Subcutaneous adipose tissue (tissue), 4 donors: ENCODE results near the gene MDFI. TPM values are rescaled to one million over a fixed set of nuclear protein-coding genes. Genes with fewer than 3 reads are reported as not detected.

ENCODE experiments used
- CTCF ChIP-seq: fragments of 450-650 bp; IDR thresholded peaks from one replicate; pipeline ENCODE4 v1.5.1; 2016; ENCODE audit warnings: low read depth, mild to moderate bottlenecking, control low read depth, antibody characterized with exemption, moderate library complexity
- small RNA-seq: library from RNA; depleted of rRNA; stranded (forward); fragments of <200 nt; gene quantifications from one replicate; pipeline ENCODE3, GENCODE V24; 2016
- total RNA-seq, 4 donors: library from RNA; depleted of rRNA; stranded (reverse); fragments of >200 nt; gene quantifications; one replicate each; pipeline ENCODE4 v1.1.0, GENCODE V29; 2016

The MDFI gene
- total RNA-seq, 4 donors from 2014 or later = 1.6 to 77.6 (median 11.7) TPM

GRCh38 chr6:41697861-41698781 lies 59.9 kb downstream of the MDFI start:
- no peak for TF ChIP-seq CTCF

- no peak for TF ChIP-seq CTCF
These were observed 60.8 kb downstream of the MDFI start for GRCh38 chr6:41699063-41699462.

DNA sequence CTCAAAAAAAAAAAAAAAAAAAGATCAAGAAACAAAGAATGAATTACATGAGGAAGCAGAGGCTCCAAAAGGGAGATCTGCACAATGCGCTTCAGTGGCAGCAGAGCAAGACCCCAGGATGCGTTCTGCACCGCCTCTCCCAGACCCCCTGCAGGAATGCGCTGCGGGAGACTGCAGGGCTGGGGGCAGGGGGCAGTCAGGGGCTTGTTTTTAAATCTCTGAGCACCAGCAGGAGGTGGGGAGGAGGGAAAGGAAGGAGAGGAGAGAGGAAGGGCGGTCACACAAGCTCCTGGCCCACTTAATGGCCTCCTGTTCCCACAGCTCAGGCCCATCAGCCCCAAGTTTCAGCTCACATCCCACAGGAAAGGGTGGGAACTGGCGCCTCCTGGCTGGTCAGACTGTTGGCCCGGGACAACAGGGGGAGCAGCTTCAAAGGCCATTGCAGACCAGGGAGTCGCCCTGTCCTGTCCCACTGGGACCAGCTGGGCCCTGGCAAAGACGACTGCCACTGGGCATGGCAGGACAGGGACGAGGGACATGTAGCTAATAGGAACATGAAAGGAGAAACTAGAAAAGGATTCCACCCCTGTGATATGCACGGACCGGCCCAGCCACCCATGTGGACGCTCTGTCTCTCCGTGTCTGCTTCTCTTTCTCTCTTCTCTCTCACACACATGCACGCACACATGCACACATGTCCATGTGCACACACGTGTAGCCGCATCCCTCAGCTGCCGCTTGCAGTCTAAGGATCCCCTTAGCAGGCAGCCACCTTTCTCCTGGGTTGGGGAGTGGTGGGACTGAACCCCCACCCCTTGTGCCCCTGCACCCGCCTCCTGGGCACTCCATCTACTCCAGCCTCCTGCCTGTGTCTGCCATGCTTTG lies 62.4 kb downstream of the MDFI start:
- TF ChIP-seq CTCF = no peak

- TF ChIP-seq CTCF = no peak
These were observed 63.9 kb downstream of the MDFI start for GRCh38 chr6:41702089-41702745.

DNA sequence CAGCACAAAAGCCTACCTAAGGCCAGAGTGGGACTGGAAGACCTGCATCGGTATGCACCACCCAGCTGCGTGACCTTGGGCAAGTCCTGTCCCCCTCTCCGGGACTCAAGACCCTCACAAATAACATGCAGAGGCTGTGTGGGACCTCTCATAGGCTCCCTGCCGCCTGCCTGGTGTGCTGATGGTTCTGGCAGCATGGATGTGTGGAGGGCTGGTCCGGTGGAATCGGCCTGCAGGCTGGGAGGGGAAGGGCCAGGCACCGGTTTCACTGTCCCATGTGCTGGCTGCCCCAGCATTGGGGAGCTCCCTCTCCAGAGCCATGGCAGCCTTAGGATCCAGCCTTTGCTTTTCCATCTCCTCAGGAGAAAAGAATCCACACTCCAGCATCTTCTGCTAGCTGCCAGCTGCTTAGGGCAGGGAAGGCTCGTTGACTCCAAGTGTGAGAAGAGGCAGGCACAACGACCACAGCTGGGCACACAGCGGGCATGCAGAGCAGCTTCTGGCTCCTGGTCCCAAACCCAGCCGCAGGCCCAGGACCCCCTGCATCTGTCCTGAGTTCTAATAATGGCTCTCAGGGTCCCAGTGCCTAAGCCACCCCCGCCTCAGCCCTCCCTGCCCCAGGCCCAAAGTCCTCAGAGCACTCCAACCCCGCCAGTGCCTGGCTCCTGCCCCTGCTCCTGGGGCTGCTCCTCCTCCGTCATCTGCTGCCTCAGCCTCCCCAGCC lies 64.7 kb downstream of the MDFI start:
- TF ChIP-seq CTCF = no peak

Small RNAs within 50 kb of the gene (small RNA-seq; reads per million reads assigned to genes)
- not detected for gene MIR4641

Other genes with a start within 250 kb of the MDFI start
- gene FOXP4, start 92.1 kb upstream of the MDFI start, total RNA-seq = 10 to 100 TPM in 1 of 4 donors, 1 to 10 TPM in 3; 2.4 to 15.1 (median 4.9) TPM
- gene TFEB, start 97.1 kb downstream of the MDFI start, total RNA-seq = 10 to 100 TPM in 3 of 4 donors, 1 to 10 TPM in 1; 6.5 to 11.9 (median 10.9) TPM
- gene PGC, start 108.9 kb downstream of the MDFI start, total RNA-seq = not detected
- 1 to 10 TPM; 2.1 to 6.8 (median 3.6) TPM for gene FRS3, start 141.4 kb downstream of the MDFI start, total RNA-seq
- gene PRICKLE4, start 142.3 kb downstream of the MDFI start, total RNA-seq = 1 to 10 TPM; 2.2 to 5.1 (median 4.3) TPM
- 100 to 1,000 TPM in 2 of 4 donors, 10 to 100 TPM in 2; 74.9 to 164 (median 94.5) TPM for gene TOMM6, start 149.2 kb downstream of the MDFI start, total RNA-seq